Dermis lymphatic vessel endothelial cell (primary cell): ENCODE measurements around the gene ABLIM3. TPM values are rescaled to one million over a fixed set of nuclear protein-coding genes. Genes with fewer than 3 reads are reported as not detected.

Source experiments
- total RNA-seq: library from RNA; depleted of rRNA; stranded (reverse); fragments of >200 nt; gene quantifications from 2 replicates; pipeline ENCODE4 v1.2.1, GENCODE V29; 2014

ABLIM3 gene
- total RNA-seq = 24.2 and 27.3 TPM in 2 replicates

GRCh38 chr5:149141224-149141956 lies at the start of gene ABLIM3:
TSS of gene ABLIM3 (plus strand) at chr5:149141493. CDS start at chr5:149142096, 603 bp downstream.

DNA sequence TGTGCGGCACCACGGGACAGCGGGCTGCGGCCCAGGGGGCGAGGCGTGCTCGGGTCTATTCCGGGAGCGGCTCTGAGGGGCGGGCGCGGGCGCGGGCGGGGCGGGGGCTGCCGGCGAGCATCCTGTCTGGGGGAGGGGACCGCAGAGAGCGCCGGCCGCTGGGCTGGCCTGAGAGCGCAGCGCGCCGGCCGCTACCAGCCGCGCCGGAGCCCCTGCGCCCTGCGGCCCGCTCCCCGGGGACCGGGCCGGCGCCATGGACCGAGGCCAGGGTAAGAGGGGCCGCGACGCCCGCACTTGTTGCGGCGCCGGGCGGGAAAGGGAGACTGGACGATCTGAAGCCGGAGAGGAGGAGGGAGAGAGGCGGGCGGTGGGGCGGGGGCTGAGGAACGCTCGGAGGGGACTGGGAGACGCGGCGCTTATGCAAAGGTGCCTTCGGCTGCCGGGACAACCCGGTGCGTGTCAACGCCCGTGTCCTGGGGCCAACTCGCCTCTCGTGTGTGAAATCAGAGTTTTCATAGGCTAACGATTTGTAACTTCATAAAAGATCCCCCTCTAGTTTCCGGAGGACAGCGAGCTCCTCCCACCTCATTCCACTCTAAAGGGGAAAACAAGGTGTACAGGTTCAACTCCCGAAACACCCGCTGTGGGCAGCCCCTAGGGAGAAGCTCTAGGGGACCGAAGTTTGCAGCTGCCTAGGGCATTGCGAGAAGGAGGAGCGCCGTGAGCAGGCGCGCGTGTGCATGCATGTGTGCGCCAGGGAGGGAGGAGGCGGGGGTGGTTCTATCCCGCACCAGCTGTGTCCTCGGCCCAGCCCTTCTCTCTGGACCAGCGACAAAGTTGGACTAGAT lies 130.6 kb downstream of the ABLIM3 start, which contains the start of gene AFAP1L1:
Gene AFAP1L1 (plus strand): TSS at position 144 of the 848 bp plus-strand sequence. CDS start 110 bp downstream, at position 254.

Other genes with a start within 250 kb of the ABLIM3 start
- 21.3 and 33.8 TPM in 2 replicates for gene SH3TC2, start 78.4 kb upstream of the ABLIM3 start, total RNA-seq
- 226 and 255 TPM in 2 replicates for gene AFAP1L1, start 130.4 kb downstream of the ABLIM3 start, total RNA-seq
- 43.9 and 57.2 TPM in 2 replicates for gene GRPEL2, start 204.0 kb downstream of the ABLIM3 start, total RNA-seq
- 11.1 and 14.0 TPM in 2 replicates for gene PCYOX1L, start 216.6 kb downstream of the ABLIM3 start, total RNA-seq
- not detected in 2 replicates for gene IL17B, start 237.8 kb downstream of the ABLIM3 start, total RNA-seq